ENCODE results near the gene LRRC43.
"Not testable (repeated sequence)": the region's sequence is repeated elsewhere in the genome, so short reads cannot be mapped to it uniquely, and the experiment has no call there.

Gene LRRC43

DNA sequence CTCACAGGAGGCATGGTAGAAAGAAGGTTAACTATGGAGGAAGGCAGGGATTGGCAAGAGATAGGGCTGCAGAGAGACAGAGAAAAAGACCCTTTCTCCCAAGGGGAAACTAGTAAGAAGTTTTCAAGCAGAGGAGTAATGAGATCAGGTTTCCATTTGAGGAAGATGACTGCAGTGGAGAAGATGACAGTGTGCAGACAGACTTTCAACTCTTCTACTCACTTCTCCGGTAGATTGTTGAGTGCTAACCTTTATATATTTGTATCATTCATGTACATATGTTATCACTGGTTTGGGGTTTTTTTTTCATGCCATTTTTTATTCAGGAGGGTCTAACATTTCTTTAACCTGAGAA lies 14.7 kb downstream of the LRRC43 start:
- peak; percentile 21 for DNase-seq

GRCh38 chr12:122199484-122200355 lies 16.8 kb downstream of the LRRC43 start:
- no peak for DNase-seq

- DNase-seq: no peak
Observed at GRCh38 chr12:122200541-122201175, 17.7 kb downstream of the LRRC43 start.

DNA sequence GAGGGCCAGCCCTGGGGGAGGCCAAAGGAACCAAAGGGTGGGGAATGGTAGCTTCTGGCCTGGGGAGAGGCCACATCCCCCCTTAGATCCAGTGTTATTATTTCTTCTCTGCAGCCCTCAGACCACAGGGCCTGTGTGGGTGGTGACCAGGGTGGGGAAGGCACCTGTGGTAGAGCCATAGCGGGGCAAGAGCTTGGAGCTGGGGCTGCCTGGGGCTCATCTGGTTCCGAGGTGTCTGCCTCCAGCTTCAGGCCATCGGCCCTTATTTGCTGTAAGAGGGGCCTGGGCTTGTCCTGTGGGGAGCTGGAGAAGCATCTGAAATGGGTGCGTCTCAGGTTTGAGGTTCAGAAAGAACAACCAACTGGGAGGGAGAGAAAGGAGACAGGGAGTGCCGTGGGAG lies 18.5 kb downstream of the LRRC43 start:
- DNase-seq: no peak

GRCh38 chr12:122202017-122202416 lies 19.1 kb downstream of the LRRC43 start:
- no peak for DNase-seq

DNA sequence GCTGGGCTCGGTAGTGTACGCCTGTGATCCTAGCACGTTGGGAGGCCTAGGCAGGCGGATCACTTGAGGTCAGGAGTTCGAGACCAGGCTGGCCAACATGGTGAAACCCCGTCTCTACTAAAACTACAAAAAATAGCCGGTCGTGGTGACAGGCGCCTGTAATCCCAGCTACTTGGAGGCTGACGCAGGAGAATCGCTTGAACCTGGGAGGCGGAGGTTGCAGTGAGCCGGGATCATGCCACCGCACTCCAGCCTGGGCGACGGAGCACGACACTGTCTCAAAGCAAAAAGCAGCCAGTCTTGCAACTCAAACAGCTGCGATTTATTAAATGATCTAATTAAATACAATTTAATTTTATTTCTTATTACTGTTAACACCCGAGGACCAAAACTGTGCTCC lies 19.9 kb downstream of the LRRC43 start:
- not testable (repeated sequence) for DNase-seq

GRCh38 chr12:122203301-122204166 lies 20.6 kb downstream of the LRRC43 start, which contains the start of gene B3GNT4:
Gene B3GNT4 (plus strand): TSS chr12:122203709. CDS start chr12:122204619, 910 bp downstream.
- DNase-seq: peak; percentile 37

DNA sequence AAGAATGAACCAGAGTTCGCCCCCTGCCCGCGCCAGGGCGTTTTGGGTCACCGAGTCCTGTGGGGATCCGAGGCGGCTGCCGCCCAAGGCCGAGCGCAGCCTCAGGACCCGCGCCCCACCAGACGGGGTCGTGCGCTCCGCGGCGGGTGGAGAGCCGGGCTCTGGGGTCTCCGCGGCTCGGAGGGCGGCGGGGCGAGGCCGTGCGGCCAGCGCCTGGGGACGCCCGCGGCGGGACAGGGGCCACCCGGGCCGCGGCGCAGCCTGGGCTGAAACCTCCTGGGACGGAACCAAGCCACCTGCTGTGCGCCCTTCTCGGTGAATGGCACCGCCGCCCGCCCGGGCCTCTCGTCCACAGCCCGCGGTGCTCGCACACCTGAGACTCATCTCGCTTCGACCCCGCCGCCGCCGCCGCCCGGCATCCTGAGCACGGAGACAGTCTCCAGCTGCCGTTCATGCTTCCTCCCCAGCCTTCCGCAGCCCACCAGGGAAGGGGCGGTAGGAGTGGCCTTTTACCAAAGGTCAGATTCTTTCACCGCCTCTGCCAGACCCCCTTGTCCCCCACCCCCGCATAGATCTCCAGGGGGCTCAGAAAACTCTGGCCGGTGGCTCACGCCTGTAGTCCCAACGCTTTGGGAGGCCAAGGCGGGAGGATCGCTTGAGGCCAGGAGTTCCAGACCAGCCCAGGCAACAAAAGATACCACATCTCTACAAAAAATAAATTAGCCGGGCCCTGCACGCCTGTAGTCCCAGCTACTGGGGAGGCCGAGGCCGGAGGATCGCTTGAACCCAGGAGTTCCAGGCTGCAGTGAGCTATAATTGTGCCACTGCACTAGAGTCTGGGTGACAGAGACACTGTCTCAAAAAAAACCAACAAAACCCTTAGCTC lies 21.5 kb downstream of the LRRC43 start:
- DNase-seq: no peak

- no peak for DNase-seq
Observed at GRCh38 chr12:122205053-122205925, 22.4 kb downstream of the LRRC43 start.

GRCh38 chr12:122206111-122206881 lies 23.4 kb downstream of the LRRC43 start:
- no peak for DNase-seq

GRCh38 chr12:122206976-122207375 lies 24.1 kb downstream of the LRRC43 start:
- DNase-seq: no peak

DNA sequence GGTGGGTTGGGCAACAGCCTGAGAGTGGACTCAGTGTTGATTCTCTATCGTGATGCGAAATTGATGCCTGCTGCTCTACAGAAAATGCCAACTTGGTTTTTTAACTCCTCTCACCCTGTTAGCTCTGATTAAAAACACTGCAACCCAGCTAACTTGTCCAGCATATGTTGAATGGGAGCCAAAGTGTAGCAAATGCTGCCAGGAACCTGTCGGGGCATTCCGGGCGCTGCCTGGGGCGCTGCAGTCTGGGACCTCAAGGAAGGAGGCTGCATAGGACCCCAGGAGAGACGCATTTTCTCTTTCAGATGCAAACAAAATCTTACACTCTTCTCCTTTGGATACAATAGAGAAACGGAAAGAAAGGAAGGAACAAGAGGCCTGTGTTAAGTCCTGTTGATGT lies 24.5 kb downstream of the LRRC43 start:
- no peak for DNase-seq

GRCh38 chr12:122208073-122208820 lies 25.3 kb downstream of the LRRC43 start:
- DNase-seq: no peak

- DNase-seq: no peak
Observed at GRCh38 chr12:122215771-122216170, 32.8 kb downstream of the LRRC43 start.

DNA sequence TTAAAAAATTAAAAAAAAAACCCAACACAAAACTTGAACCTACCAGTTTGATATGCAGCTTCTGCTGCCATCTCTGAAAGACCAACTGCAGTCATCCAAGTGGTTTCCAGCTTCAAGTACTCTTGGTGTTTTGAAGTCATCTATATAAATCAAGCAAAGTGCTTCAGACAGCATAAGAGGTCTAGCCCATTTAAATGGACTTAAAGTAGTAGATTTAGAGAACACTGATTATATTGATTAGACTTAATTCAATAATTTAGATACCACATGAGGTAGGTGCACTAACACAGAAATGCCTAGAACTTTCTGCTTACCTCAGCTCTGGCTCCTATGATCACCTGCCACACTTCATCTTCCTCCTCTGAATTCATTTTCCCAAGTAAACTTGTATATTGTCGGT lies 33.5 kb downstream of the LRRC43 start:
- DNase-seq: no peak

- DNase-seq: peak; percentile 100
Observed at GRCh38 chr12:122225683-122226365, 42.9 kb downstream of the LRRC43 start, which contains the start of gene DIABLO. Gene DIABLO (minus strand): TSS chr12:122226052. CDS start chr12:122226014, 38 bp downstream.

DNA sequence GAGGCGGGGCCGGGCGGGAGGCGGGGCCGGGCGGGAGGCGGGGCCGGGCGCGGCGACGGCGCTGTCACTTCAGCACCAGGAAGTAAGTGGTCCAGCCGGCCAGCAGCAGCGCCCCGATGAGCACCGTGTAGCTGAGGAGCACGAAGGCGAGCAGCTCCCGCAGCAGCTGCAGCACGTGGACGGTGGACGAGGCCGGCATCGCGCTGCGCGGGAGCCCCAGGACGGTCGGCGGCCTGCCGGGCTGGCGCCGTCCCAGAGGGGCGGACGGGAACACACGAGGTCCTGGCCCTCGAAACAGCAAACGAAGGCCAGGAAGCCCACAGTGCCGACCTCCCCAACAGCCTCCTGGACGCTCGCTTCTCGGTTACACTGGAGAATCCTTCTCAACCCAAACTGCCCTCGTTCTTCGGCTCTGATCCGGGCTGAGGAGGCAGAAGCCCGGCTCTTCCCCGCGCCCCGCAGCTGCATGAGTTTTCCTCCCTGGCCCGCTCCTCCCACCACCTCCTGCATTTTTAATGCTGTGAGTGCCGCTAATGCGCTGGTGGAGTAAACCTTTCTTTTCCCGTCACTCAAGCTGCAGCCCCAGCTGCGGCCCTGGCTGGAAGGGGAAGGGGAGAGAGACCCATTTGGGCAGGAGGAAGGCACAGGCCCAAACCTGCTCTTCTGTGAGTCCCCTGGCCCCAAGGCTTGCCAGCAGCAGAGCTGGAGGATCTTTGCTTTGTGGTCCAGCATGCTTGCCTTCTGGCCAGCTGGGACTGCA lies 43.6 kb downstream of the LRRC43 start:
- DNase-seq: no peak

DNA sequence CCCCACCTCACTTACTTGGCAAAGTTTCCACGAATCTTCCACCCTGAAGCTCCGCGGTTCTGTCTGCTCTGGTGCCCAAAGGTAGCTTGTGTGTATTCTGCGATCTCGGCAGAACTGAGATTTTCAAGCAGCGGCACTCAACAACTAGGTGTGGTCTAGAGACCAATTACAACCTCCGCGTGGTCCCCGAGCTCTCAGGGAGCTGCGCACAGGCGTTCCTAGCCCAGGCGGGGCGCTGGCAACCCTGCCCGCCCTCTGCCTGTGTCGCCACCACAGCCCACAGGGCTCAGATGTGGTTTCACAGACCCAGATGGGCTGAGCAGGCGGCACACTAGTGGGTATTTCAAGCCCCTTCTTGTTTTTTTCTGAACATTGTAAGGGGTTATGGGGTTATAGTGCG lies 44.4 kb downstream of the LRRC43 start:
- DNase-seq: no peak
